ENCODE measurements around the gene LNP1. TPM values are rescaled to one million over a fixed set of nuclear protein-coding genes. Genes with fewer than 3 reads are reported as not detected.

LNP1 gene
- total and polyA plus RNA-seq, 9 of the 15 experiments (the other 6 are each of a cell fraction or from before 2014, with no cell fraction given): 1.9 to 5.2 (median 4.5) TPM

GRCh38 chr3:100374521-100374920 is 26.8 kb upstream of the LNP1 start:
- in situ Hi-C loops (cut with MboI) (no loop called here), intact Hi-C loops (cut with micrococcal nuclease) (no loop called here)
- Histone ChIP-seq H3K27me3 (ENCODE audit: control insufficient read depth in 2 of 2, insufficient read depth in 2 of 2, low read length in 2 of 2) (no peaks in the 10 kb centered on the region), H2AFZ (ENCODE audit: low read depth, low read length) (no peak overlapping the region), H3K4me3 (no peak overlapping the region), H3K27ac (ENCODE audit: extremely low read depth, low read depth, low read length) (no peak overlapping the region), H3K4me2 (ENCODE audit: insufficient read depth, low read length) (no peak overlapping the region), H3K9me1 (ENCODE audit: control insufficient read depth, insufficient read depth, low read length) (no peaks in the 10 kb centered on the region), H3K4me1 (replicated peaks in 1 of 2; ENCODE audit: control insufficient read depth in 2 of 2, insufficient read depth in 2 of 2, low read length in 2 of 2) (no peaks in the 10 kb centered on the region), H3K36me3 (ENCODE audit: control insufficient read depth, insufficient read depth, low read length) (peaks cover 87% of the 10 kb centered on the region), H4K20me1 (replicated peaks; ENCODE audit: control insufficient read depth, insufficient read depth, low read length) (no peaks in the 10 kb centered on the region), H3K9ac (ENCODE audit: insufficient read depth in 1 of 2, low read depth in 2 of 2, low read length in 2 of 2) (no peak overlapping the region), H3K9me3 (replicated peaks; ENCODE audit: control insufficient read depth, insufficient read depth, low read depth, low read length) (no peaks in the 10 kb centered on the region), H3K79me2 (ENCODE audit: control insufficient read depth, insufficient read depth, low read length) (no peaks in the 10 kb centered on the region)
- FAIRE-seq (no peak), DNase-seq (ENCODE audit: extremely low read depth in 1 of 4, low spot score in 3 of 4) (no peak), ATAC-seq (no peak)
- ChIA-PET POLR2A (interaction anchor here (0.6 to 1.8 kb wide), 2 partner anchors 14 to 367 kb away, joined by 3 to 5 read pairs; no protein-coding TSS in a partner anchor), CTCF (ENCODE audit: low intra/inter-chr PET ratio) (no interaction called here)
- TF ChIP-seq ASH1L (IDR thresholded peaks at IDR 0.05; ENCODE audit: borderline replicate concordance, low read depth, partially characterized antibody) (no peak), NR2C2 (CRISPR knock-in tag; IDR thresholded peaks at IDR 0.05) (no peak), NR2C2 (tag; IDR thresholded peaks at IDR 0.05) (no peak), FOXJ2 (tag; IDR thresholded peaks at IDR 0.05) (no peak), KDM4B (IDR thresholded peaks at IDR 0.05; ENCODE audit: borderline replicate concordance in 2 of 2, low read depth in 1 of 2) (no peak), PTBP1 (IDR thresholded peaks at IDR 0.05; ENCODE audit: low read depth, low read length) (no peak), ATF3 (IDR thresholded peaks at IDR 0.05) (no peak), ATF3 (CRISPR knock-in tag; conservative IDR thresholded peaks at IDR 0.05) (no peak), ZBTB1 (CRISPR knock-in tag; IDR thresholded peaks at IDR 0.05; ENCODE audit: borderline replicate concordance, low read depth) (no peak), PHB2 (IDR thresholded peaks at IDR 0.05; ENCODE audit: low read depth) (no peak), TEAD4 (IDR thresholded peaks at IDR 0.05; ENCODE audit: low read length) (no peak), TEAD4 (CRISPR knock-in tag; IDR thresholded peaks at IDR 0.05; ENCODE audit: borderline replicate concordance) (no peak), RB1 (IDR thresholded peaks at IDR 0.05; ENCODE audit: low read depth) (no peak), CREB5 (CRISPR knock-in tag; IDR thresholded peaks at IDR 0.05) (no peak)
- BruUV-seq (replicated peaks): no TSS peak

Measured in K562 (cell line).